Measurements from ENCODE around the gene GNA15. TPM values are rescaled to one million over a fixed set of nuclear protein-coding genes. Genes with fewer than 3 reads are reported as not detected.
A peak's percentile ranks its signal among the peaks of the same experiment; 100 is the strongest.

The GNA15 gene
- total RNA-seq, 1 donor from 2014 or later, result not detected

GRCh38 chr19:3106509-3107141 lies 29.2 kb upstream of the GNA15 start:
- no peak for DNase-seq (ENCODE audit: low read depth in 2 of 2)

- no peak for DNase-seq (ENCODE audit: low read depth in 2 of 2)
Measured at GRCh38 chr19:3107658-3108057, 28.2 kb upstream of the GNA15 start.

DNA sequence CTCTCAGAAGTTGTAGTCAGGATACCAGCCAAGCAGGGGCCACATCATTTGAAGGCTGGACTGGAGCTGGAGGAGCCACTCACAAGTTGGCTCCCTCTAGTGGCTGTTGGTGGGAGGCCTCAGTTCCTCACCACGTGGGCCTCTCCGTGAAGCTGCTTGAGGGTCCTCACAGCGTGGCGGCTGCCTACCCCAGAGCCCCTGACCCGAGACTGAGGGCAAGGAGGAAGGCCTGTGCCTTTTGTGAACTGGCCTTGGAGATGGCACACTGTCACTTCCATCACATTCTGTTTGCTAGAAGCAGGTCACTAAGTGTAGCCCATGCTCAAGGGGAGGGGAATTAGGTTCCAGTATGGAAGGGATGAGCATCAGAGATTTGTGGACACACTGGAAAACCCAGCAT lies 27.1 kb upstream of the GNA15 start:
- peak; percentile 73 to 79 for DNase-seq (ENCODE audit: low read depth in 2 of 2)

DNA sequence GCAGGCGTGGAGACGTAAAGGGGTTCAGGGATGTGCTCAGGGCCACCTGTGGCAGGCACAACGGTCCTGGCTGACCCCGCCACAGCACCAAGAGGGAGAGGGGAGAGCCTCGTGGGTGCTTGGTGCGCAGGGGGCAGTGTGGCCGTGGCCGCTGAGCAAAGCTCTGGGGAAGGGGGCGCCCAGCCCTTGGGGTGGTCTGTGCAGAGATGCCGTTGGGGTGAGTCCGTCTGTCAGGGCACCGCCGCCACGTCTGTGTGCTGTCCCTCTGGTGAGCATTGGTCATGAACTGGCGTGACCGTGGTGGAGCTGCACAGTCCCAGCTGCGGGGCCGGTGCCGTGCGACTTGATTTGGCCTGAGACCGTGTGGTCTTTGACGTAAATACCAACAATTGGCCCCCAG lies 26.3 kb upstream of the GNA15 start:
- DNase-seq (ENCODE audit: low read depth in 2 of 2), result no peak

GRCh38 chr19:3110126-3110825 lies 25.6 kb upstream of the GNA15 start:
- DNase-seq (ENCODE audit: low read depth in 2 of 2), result no peak

GRCh38 chr19:3111586-3112247 lies 24.1 kb upstream of the GNA15 start:
- no peak for DNase-seq (ENCODE audit: low read depth in 2 of 2)

DNA sequence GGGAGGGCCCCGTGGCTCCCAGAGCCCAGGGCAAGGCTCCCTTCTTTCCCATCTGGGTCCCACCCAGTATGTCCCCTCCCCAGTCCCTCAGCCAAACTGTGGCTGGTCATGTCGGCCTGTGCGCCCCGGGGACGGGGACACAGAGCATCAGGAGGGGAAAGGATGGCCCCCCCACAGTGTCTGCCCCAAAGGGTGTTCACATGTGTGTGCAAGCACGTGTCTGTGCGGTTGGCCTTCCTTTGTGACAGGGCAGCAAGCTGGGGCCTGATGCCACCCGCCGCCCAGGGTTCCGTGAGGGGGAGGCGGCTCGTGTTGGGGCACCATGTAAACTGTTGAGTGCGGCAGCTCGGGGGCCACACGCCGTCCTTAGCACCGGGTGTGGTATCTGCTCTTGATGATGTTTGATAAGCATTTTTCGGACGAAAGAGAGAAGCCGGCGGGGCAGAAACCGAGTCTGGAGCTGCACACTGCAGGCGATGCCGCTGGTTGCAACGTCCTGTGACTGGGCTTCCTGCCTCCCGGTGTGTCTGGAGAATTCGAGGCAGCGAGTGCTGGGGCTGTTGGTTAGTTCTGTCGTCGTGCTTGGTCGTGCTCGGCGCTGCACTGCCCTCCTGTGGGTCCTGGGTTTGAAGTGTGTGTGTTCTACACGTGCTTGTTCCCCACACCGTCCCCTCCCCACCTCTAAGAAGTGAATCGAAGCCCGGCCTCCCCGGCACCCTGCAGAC lies 23.3 kb upstream of the GNA15 start:
- no peak for DNase-seq (ENCODE audit: low read depth in 2 of 2)

- no peak for DNase-seq (ENCODE audit: low read depth in 2 of 2)
Measured at GRCh38 chr19:3113100-3114017, 22.5 kb upstream of the GNA15 start.

DNA sequence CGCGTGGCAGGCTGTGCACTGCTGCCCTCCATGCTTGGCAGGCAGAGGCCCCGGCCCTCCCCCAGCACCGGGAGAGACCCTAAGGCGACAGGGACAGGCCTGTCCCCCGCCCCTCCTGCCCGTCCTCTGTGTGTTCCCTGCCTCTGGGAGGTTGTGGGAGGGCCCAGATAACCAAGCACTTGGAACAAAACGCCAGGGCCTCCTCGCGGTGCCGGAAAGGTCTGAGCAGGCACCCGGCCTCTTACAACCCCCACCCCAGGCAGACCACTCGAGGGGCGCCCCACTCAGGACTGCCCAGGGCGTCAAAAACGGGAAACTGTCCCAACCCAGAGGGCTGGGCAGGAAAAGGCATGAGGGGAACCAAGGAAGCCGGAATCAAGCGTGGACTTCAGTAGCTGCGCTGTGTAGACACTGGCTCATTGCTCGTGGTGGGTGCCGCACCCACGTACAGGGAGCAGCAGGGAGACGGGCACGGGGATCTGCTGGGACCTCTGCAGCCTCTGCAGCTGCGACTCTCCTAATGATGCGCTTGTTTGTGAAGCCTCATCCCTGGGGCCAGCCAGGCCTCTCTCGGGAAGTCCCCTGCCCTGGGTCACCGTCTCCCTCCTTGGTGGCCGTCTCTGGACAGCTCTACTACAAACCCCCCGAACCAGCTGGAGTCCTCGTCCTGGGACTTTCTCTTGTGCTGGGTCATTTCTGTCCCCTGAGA lies 21.7 kb upstream of the GNA15 start:
- DNase-seq (ENCODE audit: low read depth in 2 of 2), result no peak

DNA sequence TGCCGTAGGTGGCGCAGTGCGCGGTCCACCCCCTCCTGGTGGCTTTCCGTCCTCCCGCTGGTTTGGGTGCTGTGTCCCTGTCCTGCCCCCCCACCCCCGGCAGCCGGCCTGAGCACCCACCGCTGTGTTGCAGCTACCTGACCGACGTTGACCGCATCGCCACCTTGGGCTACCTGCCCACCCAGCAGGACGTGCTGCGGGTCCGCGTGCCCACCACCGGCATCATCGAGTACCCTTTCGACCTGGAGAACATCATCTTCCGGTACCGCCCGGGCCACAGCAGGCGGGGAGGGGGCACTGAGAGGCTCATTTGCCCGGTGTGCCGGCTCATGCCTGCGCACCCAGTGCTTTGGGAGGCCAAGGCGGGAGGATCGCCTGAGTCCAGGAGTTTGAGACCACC lies 21.0 kb upstream of the GNA15 start:
- no peak for DNase-seq (ENCODE audit: low read depth in 2 of 2)

DNA sequence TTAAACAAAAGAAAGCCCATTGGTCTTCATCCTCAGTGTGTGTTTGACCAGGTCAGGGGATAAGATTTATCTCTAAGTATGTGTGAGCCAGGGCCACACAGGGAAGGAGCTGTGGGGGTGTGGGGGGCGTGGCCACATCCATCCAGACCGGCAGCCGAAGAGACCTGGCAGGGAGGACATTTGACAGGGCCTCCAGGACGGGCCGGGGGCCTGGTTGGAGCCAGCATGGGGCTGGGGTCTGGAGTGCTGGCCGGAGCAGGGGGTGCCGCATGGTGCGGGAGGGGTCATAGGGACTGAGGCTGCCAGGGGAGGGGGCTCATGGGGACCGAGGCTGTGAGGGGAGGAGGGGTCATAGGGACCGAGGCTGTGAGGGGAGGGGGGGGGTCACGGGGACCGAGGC lies 20.4 kb upstream of the GNA15 start:
- DNase-seq (ENCODE audit: low read depth in 2 of 2), result no peak

DNA sequence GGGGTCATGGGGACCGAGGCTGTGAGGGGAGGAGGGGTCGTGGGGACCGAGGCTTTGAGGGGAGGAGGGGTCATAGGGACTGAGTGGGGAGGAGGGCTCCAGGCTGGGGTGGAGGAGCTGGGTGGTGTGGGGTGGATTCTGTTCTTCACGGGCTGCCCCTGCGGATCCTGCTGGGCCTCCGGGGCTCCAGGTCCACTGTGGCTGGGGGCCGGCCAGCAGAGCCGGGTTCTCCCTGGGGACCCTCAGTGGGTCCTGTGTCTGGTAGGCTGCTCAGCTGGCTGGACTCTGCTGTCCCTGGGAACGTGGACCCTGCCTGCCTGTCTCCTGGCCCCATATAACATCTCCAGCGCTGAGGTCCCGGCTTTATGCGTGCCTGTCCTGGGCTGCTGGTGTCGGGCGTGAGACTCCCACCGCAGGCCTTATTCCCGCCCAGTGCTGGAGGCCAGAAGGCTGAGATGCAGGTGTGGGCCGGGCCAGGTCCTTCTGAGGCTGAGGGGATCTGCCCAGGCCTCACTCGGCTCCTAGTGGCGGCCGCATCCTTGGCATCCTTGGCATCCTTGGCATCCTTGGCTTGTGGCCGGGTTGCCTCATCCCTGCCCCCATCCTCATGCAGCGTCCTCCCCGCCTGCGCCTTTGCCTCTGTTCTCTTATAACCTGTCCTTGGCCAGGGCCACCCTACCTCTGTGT lies 19.8 kb upstream of the GNA15 start:
- no peak for DNase-seq (ENCODE audit: low read depth in 2 of 2)

- DNase-seq (ENCODE audit: low read depth in 2 of 2), result no peak
Measured at GRCh38 chr19:3116621-3117020, 19.2 kb upstream of the GNA15 start.

DNA sequence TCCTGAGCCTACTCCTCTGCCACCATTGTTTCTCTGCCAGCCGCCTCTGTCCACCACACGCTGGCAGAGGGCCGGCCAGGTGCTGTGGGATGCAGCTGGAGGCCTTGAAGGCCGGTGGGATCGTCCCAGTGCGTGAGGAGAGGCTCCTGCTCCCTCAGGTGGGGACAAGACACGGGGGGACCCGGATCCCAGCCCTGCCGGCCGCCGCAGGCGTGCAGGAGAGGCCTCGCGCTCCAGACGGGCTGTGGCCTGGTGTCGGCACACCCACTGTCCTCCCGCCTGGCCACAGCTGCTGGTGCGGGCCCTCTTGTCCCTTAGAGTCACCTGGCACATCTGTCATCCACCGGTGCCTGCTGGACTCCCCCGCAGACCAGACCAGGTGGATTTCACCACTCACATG lies 18.1 kb upstream of the GNA15 start:
- no peak for DNase-seq (ENCODE audit: low read depth in 2 of 2)

- DNase-seq (ENCODE audit: low read depth in 2 of 2), result no peak
Measured at GRCh38 chr19:3118232-3119070, 17.4 kb upstream of the GNA15 start.

GRCh38 chr19:3119071-3119595 lies 16.7 kb upstream of the GNA15 start:
- DNase-seq (ENCODE audit: low read depth in 2 of 2), result no peak

DNA sequence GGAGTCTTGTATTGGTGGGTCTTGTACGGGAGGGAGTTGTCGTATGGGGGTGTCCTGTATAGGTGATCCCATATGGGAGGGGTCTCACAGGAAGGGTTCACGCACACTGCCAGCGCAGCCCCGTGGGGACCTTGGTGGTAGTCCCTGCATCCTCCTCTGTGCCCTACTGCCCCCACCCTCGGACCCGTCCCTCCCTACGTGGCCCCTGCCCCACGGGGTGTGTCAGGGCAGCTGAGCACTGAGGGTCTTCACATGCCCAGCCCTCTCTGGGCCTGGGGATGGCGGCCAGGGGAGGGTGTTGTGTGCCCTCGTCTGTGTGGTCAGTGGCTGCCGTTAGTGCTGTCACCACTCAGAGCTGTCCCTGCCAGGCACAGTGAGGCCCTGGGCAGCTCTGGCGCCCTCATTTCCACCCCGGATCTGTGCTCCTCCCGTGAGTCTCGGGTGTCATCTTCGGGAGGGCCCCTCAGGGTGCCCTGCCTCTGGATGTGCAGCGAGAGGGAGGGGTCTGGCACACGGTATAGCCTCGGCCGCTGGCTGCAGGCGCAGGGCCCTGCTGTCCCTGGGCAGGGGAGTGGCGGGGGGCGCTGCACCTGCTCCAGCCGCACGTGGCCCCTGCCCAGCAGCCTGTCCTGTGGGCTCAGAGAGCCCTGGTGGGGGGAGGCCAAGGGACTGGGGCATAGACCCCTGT lies 16.0 kb upstream of the GNA15 start:
- no peak for DNase-seq (ENCODE audit: low read depth in 2 of 2)

DNA sequence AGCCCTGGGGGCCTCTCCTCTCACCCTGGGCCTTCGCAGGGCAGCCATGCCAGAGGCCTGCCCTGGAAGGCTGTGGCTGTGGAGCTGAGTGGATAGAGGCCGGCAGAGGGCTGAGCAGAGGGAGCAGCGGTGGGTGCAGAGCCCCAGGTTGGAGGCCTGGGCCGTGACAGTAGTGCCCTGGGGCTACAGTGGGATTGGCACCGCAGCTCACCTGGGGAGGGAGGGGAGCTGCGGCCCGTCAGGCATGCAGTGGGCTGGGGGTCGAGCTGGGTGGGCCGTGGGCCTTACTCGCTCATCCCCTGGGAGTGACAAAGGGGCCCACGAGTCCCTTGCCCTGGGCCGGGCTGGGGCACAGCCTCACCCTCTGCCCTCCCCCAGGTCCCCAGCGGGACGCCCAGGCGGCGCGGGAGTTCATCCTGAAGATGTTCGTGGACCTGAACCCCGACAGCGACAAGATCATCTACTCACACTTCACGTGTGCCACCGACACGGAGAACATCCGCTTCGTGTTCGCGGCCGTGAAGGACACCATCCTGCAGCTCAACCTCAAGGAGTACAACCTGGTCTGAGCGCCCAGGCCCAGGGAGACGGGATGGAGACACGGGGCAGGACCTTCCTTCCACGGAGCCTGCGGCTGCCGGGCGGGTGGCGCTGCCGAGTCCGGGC lies 15.1 kb upstream of the GNA15 start:
- no peak for DNase-seq (ENCODE audit: low read depth in 2 of 2)
